ENCODE measurements around the gene ANO4. TPM values are rescaled to one million over a fixed set of nuclear protein-coding genes. Genes with fewer than 3 reads are reported as not detected.

The ANO4 gene
- total and polyA plus RNA-seq, 2 of the 8 experiments (the other 6 are each of a cell fraction or from before 2014, with no cell fraction given) = 1.1 to 3.4 TPM

- POLR2A ChIA-PET (ENCODE audit: partially characterized antibody) = no interaction called here
- no peak overlapping the region for H3K4ac ChIP-seq (replicated peaks; ENCODE audit: insufficient read length, low read depth, low read length)
Observed at GRCh38 chr12:100801320-100801719, 6.7 kb downstream of the ANO4 start.

More at GRCh38 chr12:100801320-100801719, 6.7 kb downstream of the ANO4 start:
- no peak overlapping the region for H2BK20ac ChIP-seq (ENCODE audit: low read length)
- 75% methylated on average over 1 of the region's 1 CpG; no CpG with 5 or more reads in 1 of the 2 experiments for WGBS, 2 experiments (ENCODE audit: extremely low coverage in 1 of 2, insufficient coverage in 1 of 2, insufficient read length in 1 of 2, insufficient replicate concordance in 2 of 2, low coverage in 1 of 2, low lambda C conversion rate in 2 of 2, missing lambda C conversion rate in 1 of 2)
- CTCF ChIA-PET (ENCODE audit: partially characterized antibody) = no interaction called here
- no peaks in the 10 kb centered on the region for H4K20me1 ChIP-seq (replicated peaks in 1 of 2; ENCODE audit: control insufficient read depth in 1 of 2, insufficient read depth in 2 of 2, low read length in 2 of 2)
- DNase-seq (ENCODE audit: low read depth in 1 of 2, low spot score in 2 of 2) = no peak
- no peaks in the 10 kb centered on the region for H3K9me3 ChIP-seq (ENCODE audit: insufficient read depth in 2 of 2, low read depth in 1 of 2, low read length in 1 of 2)
- no peak overlapping the region for H4K5ac ChIP-seq (ENCODE audit: insufficient read length, low read depth, low read length)
- H3K79me1 ChIP-seq (ENCODE audit: low read depth, low read length) = no peaks in the 10 kb centered on the region
- H2BK120ac ChIP-seq (replicated peaks; ENCODE audit: low read depth, low read length) = no peak overlapping the region
- no peak overlapping the region for H4K8ac ChIP-seq (ENCODE audit: extremely low read depth, insufficient read depth, low read length)
- H3K4me2 ChIP-seq (ENCODE audit: insufficient read depth in 1 of 2, low read depth in 2 of 2, low read length in 2 of 2) = no peak overlapping the region
- H3K14ac ChIP-seq (ENCODE audit: insufficient read length) = no peak overlapping the region
- no peaks in the 10 kb centered on the region for H3K23me2 ChIP-seq (ENCODE audit: low read depth, low read length)
- H3K18ac ChIP-seq (ENCODE audit: extremely low read depth, low read length) = no peak overlapping the region
- H3K27ac ChIP-seq (ENCODE audit: low read depth, low read length) = no peak overlapping the region
- no peak overlapping the region for H2BK5ac ChIP-seq (ENCODE audit: low read depth, low read length)
- H3K79me2 ChIP-seq (ENCODE audit: control insufficient read depth in 1 of 2, insufficient read depth in 2 of 2, low read length in 2 of 2) = no peaks in the 10 kb centered on the region
- no peak overlapping the region for H2AK5ac ChIP-seq (ENCODE audit: low read depth, low read length)
- no peak overlapping the region for H3K23ac ChIP-seq (ENCODE audit: insufficient read length)
- H2AFZ ChIP-seq (ENCODE audit: low read length) = no peak overlapping the region
- H3K4me3 ChIP-seq (ENCODE audit: extremely low read depth in 1 of 4, insufficient read depth in 2 of 4, low read depth in 3 of 4, low read length in 4 of 4) = no peak overlapping the region
- H2BK12ac ChIP-seq (ENCODE audit: low read depth, low read length) = no peak overlapping the region
- no peak overlapping the region for H3K9ac ChIP-seq (replicated peaks in 1 of 4; ENCODE audit: extremely low read depth in 1 of 4, low read depth in 3 of 4, low read length in 3 of 4)
- no peak overlapping the region for H3K56ac ChIP-seq (replicated peaks; ENCODE audit: insufficient read length, low read depth, low read length)
- no peaks in the 10 kb centered on the region for H3K36me3 ChIP-seq (ENCODE audit: control insufficient read depth in 2 of 4, insufficient read depth in 4 of 4, low read length in 3 of 4)
- peaks cover 0 to 1% (median 0%) of the 10 kb centered on the region in 4 experiments; a peak in 1 of 7 replicates for H3K27me3 ChIP-seq (replicated peaks in 1 of 4; ENCODE audit: control insufficient read depth in 3 of 4, extremely low read depth in 1 of 4, insufficient read depth in 3 of 4, low read length in 3 of 4)
- peaks cover 0 to 3% (median under 1%) of the 10 kb centered on the region in 4 experiments; a peak in 2 of 7 replicates for H3K4me1 ChIP-seq (replicated peaks in 1 of 4; ENCODE audit: control insufficient read depth in 3 of 4, insufficient read depth in 4 of 4, low read length in 3 of 4)
- FAIRE-seq = no peak
- no peak overlapping the region for H4K91ac ChIP-seq (replicated peaks; ENCODE audit: insufficient read length, low read length)
- no peak for TF ChIP-seq RNF2 (IDR thresholded peaks at IDR 0.05; ENCODE audit: borderline replicate concordance, low read depth, low read length, missing control alignments, poor library complexity, severe bottlenecking)
- no peak overlapping the region for H2BK15ac ChIP-seq (ENCODE audit: low read length)
